Measurements from ENCODE around the gene SDR9C7.
"Not testable (repeated sequence)": the region's sequence is repeated elsewhere in the genome, so short reads cannot be mapped to it uniquely, and the experiment has no call there.

SDR9C7 gene

DNA sequence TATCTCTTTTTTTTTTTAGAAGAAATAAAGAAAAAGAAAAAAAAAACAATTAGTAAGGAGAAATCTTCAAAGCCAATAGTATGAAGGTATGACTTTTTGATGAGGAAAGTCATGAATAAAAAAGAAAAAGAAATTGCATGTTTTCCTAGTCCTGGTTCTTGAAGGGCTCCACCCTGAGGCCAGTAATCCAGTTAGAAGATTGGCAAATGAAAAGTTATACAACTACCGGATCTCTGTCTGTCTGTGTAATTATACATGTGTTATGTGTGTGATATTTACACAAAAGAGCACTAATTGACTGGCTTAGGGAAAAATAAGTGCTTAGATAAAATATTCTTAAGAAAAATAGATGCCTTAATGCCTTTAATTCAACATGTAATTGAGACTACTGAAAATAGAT is 28.4 kb downstream of the SDR9C7 start:
- H3K27ac Mint-ChIP-seq = no peak overlapping the region
- no peaks in the 10 kb centered on the region for H3K27me3 Mint-ChIP-seq
- peaks cover 28 to 52% of the 10 kb centered on the region in 2 donors for H3K9me3 Mint-ChIP-seq
- no peaks in the 10 kb centered on the region for H3K4me1 Mint-ChIP-seq
- DNase-seq = no peak
- H3K4me3 Mint-ChIP-seq = no peak overlapping the region
- ATAC-seq = no peak

DNA sequence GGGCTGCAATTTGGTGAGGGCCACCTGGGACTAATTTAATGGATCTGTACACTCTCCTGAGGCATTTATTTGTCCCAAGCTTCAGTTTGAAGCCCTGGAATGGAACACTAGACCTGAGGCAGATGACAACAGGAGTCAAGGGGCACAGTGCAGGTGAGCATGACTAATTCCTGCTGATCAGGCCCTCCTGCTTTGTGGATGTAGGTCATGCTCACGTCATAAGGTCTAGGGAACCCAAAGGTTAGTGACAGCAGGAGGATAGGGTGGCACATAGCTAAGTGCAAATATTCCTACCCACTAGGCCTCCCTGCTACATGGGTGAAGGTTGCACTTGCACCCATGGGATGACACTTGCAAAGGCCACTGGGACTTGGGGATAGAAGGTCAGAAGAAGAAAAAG is 30.8 kb downstream of the SDR9C7 start:
- Mint-ChIP-seq H3K4me1 (no peaks in the 10 kb centered on the region), H3K27me3 (no peaks in the 10 kb centered on the region), H3K27ac (no peak overlapping the region), H3K9me3 (peaks cover 23 to 44% of the 10 kb centered on the region in 2 donors), H3K4me3 (no peak overlapping the region)
- DNase-seq = no peak
- ATAC-seq = no peak

DNA sequence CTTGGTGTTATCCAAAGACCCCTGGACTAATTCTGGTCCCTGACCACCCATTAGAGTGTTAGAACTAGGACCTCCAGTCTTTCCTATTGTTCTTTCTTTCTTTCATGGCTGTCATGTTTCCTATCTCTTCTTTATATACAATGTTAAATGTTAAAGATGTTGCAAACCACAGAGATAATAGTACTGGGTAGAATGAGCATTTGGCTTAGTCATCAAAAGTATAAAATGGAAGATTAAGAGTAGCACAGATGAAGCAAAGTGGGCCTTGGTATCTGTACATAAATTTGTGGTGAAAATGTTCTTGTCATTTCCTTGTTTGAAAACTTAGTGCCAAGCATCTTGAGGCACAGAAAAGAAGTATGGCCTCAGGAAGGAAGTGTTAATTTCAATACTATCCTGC is 32.9 kb downstream of the SDR9C7 start:
- peaks cover 23 to 37% of the 10 kb centered on the region in 2 donors for H3K9me3 Mint-ChIP-seq
- not testable (repeated sequence) for ATAC-seq, H3K4me1 Mint-ChIP-seq, DNase-seq, H3K27me3 Mint-ChIP-seq, H3K27ac Mint-ChIP-seq, H3K4me3 Mint-ChIP-seq

DNA sequence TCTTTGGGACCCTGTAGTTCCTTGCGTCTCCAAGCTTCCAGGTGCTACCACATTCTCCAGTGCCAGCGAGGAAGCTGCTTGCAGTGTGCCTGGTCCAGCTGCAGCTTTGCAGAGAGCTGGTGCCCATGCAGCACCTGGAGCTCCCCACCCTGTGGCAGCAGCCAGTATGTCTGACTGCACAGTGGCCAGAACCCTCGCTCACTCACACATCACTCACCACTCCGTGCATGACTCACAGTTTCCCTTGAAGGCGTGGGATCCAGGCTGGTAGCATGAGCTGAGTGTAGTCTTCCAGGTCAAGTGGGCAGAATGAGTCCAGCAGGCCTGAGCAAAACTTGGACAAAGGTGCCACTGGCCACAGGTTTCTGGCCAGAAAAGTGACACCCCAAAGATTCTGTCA is 33.6 kb downstream of the SDR9C7 start:
- peaks cover 23 to 37% of the 10 kb centered on the region in 2 donors for H3K9me3 Mint-ChIP-seq

DNA sequence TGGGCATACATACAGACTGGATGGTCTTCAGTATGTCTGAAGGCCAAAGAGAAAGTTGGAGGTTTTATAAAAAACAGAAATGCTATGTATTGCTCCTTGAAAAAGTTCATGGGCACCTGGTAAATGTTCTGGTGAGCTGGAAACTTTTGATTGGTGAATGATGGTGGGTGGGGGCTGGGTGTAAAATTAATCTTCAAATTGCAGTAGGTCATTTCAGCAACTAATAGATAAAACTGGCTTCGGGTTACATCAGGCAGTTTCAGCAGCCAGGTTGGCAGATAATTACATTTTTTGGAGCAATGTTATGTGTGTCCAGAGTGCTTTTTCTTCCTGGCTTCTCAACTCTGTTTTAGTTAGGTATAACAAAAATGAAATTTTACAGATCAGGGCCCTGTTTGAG is 35.3 kb downstream of the SDR9C7 start:
- no peak overlapping the region for H3K27ac Mint-ChIP-seq
- no peaks in the 10 kb centered on the region for H3K27me3 Mint-ChIP-seq
- ATAC-seq (no peak), DNase-seq (no peak)
- H3K4me1 Mint-ChIP-seq = no peaks in the 10 kb centered on the region
- peaks cover 23 to 37% of the 10 kb centered on the region in 2 donors for H3K9me3 Mint-ChIP-seq
- no peak overlapping the region for H3K4me3 Mint-ChIP-seq

More for the DNA sequence above, 33.6 kb downstream of the SDR9C7 start:
- Mint-ChIP-seq H3K27ac (no peak overlapping the region), H3K4me1 (no peaks in the 10 kb centered on the region), H3K4me3 (no peak overlapping the region), H3K27me3 (no peaks in the 10 kb centered on the region)
- DNase-seq = no peak
- no peak for ATAC-seq

DNA sequence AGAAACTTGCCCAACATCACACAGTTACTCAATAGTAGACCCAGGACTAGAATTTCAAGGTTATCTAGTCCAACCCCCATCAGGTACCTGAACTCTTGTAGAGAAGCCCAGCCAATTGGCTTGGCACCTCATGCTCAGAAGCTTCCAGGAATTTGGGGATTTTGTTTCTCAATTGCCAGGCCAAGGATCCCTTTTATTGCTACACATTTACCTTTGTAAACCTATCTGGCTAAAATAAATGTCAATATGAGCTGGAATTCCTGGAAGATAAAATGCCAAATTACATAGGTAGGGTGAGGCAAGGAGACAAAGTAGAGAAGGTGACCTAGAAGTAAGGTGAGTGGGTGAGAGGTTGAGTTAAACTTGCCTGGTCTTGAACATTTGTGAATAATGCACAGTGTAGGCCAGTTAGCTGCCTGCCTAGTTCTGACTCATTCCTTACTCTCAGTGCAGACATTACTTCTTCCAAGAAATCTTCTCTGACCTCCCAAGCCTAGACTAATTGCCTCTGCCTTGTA is 36.3 kb downstream of the SDR9C7 start:
- Mint-ChIP-seq H3K4me3 (no peak overlapping the region), H3K27ac (no peak overlapping the region), H3K27me3 (no peaks in the 10 kb centered on the region), H3K9me3 (peaks cover 23 to 31% of the 10 kb centered on the region in 2 donors), H3K4me1 (no peaks in the 10 kb centered on the region)
- DNase-seq (no peak), ATAC-seq (no peak)

DNA sequence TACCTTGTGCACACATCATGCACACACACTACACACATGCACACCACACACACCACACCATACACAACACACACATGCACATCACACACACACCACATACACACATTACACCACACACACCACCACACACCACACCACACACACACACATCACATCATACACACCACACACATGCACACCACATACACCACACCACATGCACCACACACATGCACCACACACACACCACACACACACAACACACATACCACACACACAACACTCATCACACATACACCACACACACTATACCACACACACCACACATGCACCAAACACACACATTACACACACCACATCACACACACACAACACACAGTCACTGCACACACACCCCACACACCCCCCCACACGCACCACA is 38.1 kb downstream of the SDR9C7 start:
- DNase-seq = no peak
- Mint-ChIP-seq H3K4me3 (no peak overlapping the region), H3K4me1 (no peaks in the 10 kb centered on the region), H3K27me3 (peaks cover 4% of the 10 kb centered on the region), H3K27ac (no peak overlapping the region), H3K9me3 (peaks cover 10 to 14% of the 10 kb centered on the region in 2 donors)
- no peak for ATAC-seq

DNA sequence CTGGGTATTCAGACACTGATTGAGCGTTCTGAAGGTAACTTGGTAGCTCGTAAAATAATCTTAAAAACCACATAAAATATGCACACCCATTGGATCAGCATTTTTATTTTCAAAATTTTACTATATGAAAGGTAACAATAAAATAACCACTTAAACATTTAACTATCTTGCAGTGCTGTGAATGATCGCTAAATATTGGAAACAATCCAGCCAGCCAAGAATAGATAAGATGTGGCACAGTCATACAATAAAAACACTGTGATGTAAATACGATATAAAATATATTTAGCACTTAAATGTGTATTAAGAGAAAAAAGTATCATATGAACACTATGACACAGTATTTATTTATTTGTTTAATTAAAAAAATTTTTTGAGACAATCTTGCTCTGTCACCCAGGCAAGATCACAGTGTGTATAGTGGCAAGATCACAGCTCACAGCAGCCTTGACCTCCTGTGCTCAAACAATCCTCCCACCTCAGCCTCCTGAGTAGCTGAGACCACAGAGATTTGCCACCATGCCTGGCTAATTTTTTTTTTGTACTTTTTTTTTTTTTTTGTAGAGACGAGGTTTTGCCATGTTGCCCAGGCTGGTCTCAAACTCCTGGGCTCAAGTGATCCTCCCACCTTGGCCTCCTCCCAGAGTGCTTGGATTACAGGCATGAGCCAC is 39.4 kb downstream of the SDR9C7 start:
- Mint-ChIP-seq H3K27ac (no peak overlapping the region), H3K9me3 (peaks cover 5 to 9% of the 10 kb centered on the region in 2 donors), H3K27me3 (peaks cover 15% of the 10 kb centered on the region), H3K4me1 (no peaks in the 10 kb centered on the region), H3K4me3 (no peak overlapping the region)
- no peak for DNase-seq
- no peak for ATAC-seq

DNA sequence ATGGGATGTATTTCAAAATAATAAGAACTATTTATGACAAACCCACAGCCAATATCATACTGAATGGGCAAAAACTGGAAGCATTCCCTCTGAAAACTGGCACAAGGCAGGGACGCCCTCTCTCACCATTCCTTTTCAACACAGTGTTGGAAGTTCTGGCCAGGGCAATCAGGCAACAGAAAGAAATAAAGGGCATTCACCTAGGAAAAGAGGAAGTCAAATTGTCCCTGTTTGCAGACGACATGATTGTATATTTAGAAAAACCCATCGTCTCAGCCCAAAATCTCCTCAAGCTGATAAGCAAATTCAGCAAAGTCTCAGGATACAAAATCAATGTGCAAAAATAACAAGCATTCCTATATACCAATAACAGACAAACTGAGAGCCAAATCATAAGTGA is 42.3 kb downstream of the SDR9C7 start:
- not testable (repeated sequence) for H3K27ac Mint-ChIP-seq, ATAC-seq, H3K4me3 Mint-ChIP-seq, DNase-seq, H3K4me1 Mint-ChIP-seq
- Mint-ChIP-seq H3K9me3 (peaks cover 13 to 15% of the 10 kb centered on the region in 2 donors), H3K27me3 (peaks cover 35% of the 10 kb centered on the region)

DNA sequence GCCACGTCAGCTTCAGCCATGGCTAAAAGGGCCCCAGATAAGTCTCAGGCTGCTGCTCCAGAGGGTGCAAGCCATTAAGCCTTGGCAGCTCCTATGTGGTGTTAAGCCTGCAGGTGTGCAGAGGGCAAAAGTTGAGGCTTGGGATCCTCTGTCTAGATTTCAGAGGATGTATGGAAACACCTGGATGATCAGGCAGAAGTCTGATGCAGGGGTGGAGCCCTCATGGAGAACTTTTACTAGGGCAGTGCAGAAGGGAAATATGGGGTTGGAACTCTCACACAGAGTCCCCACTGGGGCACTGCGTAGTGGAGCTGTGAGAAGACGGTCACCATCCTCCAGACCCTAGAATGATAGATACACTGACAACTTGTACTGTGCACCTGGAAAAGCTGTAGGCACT is 47.9 kb downstream of the SDR9C7 start:
- no peak for ATAC-seq
- Mint-ChIP-seq H3K27ac (no peak overlapping the region), H3K4me1 (no peaks in the 10 kb centered on the region), H3K27me3 (peaks cover 46% of the 10 kb centered on the region), H3K4me3 (no peak overlapping the region), H3K9me3 (peaks cover 39 to 49% of the 10 kb centered on the region in 2 donors)
- DNase-seq = no peak

DNA sequence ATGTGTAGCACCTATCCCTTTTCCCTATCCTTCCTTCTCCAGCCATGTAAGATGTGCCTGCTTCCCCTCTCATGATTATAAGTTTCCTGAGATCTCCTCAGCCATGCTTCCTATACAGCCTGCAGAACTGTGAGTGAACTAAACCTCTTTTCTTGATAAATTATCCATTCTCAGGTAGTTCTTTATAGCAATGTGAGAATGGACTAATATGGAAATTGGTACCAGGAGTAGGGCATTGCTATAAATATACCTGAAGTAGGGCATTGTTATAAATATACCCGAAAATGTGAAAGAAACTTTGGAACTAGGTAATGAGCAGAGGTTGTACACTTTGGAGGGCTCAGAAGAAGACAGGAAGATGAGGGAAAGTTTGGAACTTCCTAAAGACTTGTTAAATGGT is 48.9 kb downstream of the SDR9C7 start:
- peaks cover 34 to 49% of the 10 kb centered on the region in 2 donors for H3K9me3 Mint-ChIP-seq
- no peak overlapping the region for H3K27ac Mint-ChIP-seq
- H3K4me1 Mint-ChIP-seq = no peaks in the 10 kb centered on the region

DNA sequence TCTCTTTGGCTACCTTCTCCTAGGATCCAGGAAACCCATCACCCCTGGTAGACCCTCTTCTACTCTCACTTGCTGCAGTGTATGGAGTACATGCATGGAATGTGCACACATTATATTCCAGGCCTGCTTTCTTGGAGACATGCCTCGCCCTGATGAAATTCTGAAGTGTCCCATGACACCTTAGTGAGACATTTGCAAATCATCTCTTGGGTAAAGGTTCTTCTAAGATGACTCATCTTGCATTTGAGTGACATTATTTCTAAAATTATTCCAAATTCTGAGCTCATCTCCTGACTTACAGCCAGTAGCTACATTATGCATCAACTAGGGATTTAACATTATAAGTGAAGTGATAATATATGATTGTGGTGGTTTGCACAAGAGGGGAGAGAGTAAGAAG is 49.8 kb downstream of the SDR9C7 start:
- Mint-ChIP-seq H3K4me3 (no peak overlapping the region), H3K4me1 (no peaks in the 10 kb centered on the region), H3K27me3 (peaks cover 28% of the 10 kb centered on the region), H3K27ac (no peak overlapping the region), H3K9me3 (peaks cover 33 to 48% of the 10 kb centered on the region in 2 donors)
- no peak for DNase-seq
- ATAC-seq = no peak

More for the DNA sequence above, 48.9 kb downstream of the SDR9C7 start:
- ATAC-seq (no peak), DNase-seq (no peak)
- no peak overlapping the region for H3K4me3 Mint-ChIP-seq
- peaks cover 36% of the 10 kb centered on the region for H3K27me3 Mint-ChIP-seq

DNA sequence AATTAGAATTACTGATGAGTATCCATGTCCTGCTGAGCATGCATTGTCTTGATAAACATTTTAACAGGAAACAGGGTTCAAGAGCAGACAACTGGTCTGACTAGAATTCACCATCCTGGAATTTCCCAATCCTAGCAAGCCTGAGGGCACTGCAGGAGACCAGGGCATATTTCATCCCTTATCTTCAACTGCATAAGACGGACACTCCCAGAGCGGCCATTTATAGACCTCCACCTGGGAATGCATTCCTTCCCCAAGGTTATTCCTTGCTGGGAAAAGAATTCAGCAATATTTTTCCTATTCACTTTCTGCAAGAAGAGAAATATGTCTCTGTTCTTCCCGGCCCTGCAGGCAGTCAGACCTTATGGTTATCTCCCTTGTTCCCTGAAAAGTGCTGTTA is 51.8 kb downstream of the SDR9C7 start:
- H3K4me1 Mint-ChIP-seq, DNase-seq, H3K27ac Mint-ChIP-seq, ATAC-seq, H3K4me3 Mint-ChIP-seq: not testable (repeated sequence)
- Mint-ChIP-seq H3K27me3 (peaks cover 17% of the 10 kb centered on the region), H3K9me3 (peaks cover 27 to 40% of the 10 kb centered on the region in 2 donors)

DNA sequence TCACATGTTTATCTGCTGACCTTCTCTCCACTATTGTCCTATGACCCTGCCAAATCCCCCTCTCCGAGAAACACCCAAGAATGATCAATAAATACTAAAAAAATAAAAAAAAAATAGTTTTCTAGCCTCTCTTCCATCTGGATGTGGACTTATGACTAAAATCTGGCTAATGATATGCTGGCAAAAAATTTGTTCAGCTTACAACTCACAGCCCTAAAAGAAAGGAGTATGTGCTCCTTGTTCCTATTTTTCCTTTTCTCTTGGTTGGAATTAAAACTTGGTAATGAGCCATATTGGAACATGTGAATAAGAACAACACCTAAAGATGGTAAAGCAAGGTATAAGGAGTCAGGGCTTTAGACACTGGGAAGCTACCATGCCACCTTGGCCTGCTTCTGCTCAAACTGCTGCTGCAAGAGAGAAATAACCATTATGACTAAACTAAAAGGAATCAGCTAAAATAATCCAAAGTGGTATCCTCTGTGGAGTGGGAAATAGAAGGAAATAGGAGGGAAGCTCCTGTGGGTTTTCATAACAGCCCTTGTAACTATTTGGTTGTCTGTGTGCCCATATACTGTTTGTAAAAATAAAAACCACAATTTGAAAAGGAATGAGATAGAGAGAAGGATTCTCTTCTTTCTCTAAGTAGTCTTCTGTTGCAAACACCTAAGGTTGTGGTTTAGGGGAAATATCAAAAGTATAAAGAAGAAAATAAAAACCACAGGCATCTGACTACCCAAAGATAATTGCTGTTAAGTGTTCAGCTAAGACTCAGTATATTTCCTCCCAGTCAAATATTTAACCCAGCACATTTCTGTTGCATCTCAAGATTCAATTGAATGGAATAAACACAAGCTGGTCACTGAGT is 53.8 kb downstream of the SDR9C7 start:
- DNase-seq = no peak
- no peak for ATAC-seq
- Mint-ChIP-seq H3K27me3 (peaks cover 8% of the 10 kb centered on the region), H3K9me3 (peaks cover 15 to 19% of the 10 kb centered on the region in 2 donors), H3K27ac (no peak overlapping the region), H3K4me3 (no peak overlapping the region), H3K4me1 (no peaks in the 10 kb centered on the region)

DNA sequence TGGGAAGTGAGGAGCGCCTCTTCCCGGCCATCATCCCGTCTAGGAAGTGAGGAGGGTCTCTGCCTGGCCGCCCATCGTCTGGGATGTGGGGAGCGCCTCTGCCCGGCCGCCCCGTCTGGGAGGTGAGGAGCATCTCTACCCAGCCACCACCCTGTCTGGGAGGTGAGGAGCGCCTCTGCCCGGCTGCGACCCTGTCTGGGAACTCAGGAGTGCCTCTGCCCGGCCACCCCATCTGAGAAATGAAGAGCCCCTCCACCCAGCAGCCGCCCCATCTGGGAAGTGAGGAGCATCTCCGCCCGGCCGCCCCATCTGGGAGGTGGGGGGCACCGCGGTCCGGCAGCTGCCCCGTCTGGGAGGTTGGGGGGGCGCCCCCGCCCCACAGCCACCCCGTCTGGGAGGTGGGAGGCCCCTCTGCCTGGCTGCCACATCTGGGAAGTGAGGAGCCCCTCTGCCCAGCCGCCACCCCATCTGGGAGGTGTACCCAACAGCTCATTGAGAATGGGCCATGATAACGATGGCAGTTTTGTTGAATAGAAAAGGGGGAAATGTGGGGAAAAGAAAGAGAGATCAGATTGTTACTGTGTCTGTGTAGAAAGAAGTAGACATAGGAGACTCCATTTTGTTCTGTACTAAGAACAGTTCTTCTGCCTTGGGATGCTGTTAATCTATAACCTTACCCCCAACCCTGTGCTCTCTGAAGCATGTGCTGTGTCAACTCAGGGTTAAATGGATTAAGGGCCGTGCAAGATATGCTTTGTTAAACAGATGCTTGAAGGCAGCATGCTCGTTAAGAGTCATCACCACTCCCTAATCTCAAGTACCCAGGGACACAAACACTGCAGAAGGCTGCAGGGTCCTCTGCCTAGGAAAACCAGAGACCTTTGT is 54.7 kb downstream of the SDR9C7 start:
- not testable (repeated sequence) for H3K4me1 Mint-ChIP-seq, H3K4me3 Mint-ChIP-seq, H3K27ac Mint-ChIP-seq, H3K27me3 Mint-ChIP-seq, DNase-seq
- peaks cover 9 to 19% of the 10 kb centered on the region in 2 donors for H3K9me3 Mint-ChIP-seq
- peak; percentile 57 for ATAC-seq

Data from stimulated activated naive CD8-positive, alpha-beta T cell treated with anti-CD3 and anti-CD28 coated beads, Interleukin-15, amount 100 ng/mL, for 72 hours (primary cell).